Measurements from ENCODE around the gene GLO1. TPM values are rescaled to one million over a fixed set of nuclear protein-coding genes. Genes with fewer than 3 reads are reported as not detected.

The GLO1 gene
- total and polyA plus RNA-seq, 2 experiments from 2014 or later: 273 TPM

DNA sequence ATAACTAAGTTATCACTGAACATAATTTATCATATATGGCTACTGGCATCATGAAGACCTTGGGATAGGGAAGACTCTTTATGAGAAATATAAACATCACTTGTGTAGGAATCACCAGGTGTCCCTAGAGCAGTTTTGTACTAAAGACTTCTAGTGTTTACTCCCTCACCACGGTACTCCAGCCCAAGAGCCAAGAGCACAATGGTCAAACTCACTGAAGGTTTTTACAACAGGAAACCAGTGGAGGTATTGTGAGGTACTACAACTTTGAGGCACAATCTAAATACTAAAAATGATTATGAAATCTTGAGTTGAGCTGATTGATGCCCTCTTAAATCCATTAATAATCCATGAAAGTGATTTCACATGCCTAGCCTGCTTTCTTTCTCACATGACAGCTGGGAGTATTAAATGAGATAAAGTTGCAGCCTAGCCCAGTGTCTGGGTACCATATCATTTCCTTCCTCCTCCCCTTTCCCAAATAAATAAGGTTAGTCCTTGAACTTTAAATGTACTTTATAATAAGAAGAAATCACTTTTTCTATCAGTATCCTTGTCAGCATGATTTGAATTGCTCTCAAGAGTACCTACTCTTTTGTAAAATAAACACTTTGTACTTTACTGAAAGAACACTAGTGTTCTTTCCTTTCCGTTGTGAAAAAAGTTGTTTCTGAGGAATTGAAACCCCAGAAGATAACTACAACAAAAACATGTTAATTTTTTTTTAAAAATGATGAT is 26.5 kb downstream of the GLO1 start:
- peaks cover 40% of the 10 kb centered on the region for H3K36me3 Mint-ChIP-seq (ENCODE audit: low read depth)
- H3K9me3 Mint-ChIP-seq: no peaks in the 10 kb centered on the region
- TF ChIP-seq REST (IDR thresholded peaks at IDR 0.05; ENCODE audit: unreplicated experiment) (no peak), POLR2AphosphoS5 (IDR thresholded peaks at IDR 0.05; ENCODE audit: low read depth) (no peak), EZH2phosphoT487 (IDR thresholded peaks at IDR 0.05; ENCODE audit: unreplicated experiment) (no peak), ZNF114 (CRISPR knock-in tag; IDR thresholded peaks at IDR 0.05) (no peak), EZH2 (IDR thresholded peaks at IDR 0.05; ENCODE audit: low read depth, unreplicated experiment) (no peak), NANOG (IDR thresholded peaks at IDR 0.05; ENCODE audit: borderline replicate concordance) (no peak), CTCF (conservative IDR thresholded peaks at IDR 0.05; ENCODE audit: low read depth in 2 of 2) (no peak), CREB1 (CRISPR knock-in tag; IDR thresholded peaks at IDR 0.05; ENCODE audit: low read depth) (no peak), ZNF331 (CRISPR knock-in tag; IDR thresholded peaks at IDR 0.05; ENCODE audit: low read depth) (no peak), STAT1 (IDR thresholded peaks at IDR 0.05; ENCODE audit: unreplicated experiment) (no peak), ETS1 (IDR thresholded peaks at IDR 0.05) (no peak), JUNB (IDR thresholded peaks at IDR 0.05; ENCODE audit: unreplicated experiment) (no peak)
- TF ChIP-seq, protein P1, sequence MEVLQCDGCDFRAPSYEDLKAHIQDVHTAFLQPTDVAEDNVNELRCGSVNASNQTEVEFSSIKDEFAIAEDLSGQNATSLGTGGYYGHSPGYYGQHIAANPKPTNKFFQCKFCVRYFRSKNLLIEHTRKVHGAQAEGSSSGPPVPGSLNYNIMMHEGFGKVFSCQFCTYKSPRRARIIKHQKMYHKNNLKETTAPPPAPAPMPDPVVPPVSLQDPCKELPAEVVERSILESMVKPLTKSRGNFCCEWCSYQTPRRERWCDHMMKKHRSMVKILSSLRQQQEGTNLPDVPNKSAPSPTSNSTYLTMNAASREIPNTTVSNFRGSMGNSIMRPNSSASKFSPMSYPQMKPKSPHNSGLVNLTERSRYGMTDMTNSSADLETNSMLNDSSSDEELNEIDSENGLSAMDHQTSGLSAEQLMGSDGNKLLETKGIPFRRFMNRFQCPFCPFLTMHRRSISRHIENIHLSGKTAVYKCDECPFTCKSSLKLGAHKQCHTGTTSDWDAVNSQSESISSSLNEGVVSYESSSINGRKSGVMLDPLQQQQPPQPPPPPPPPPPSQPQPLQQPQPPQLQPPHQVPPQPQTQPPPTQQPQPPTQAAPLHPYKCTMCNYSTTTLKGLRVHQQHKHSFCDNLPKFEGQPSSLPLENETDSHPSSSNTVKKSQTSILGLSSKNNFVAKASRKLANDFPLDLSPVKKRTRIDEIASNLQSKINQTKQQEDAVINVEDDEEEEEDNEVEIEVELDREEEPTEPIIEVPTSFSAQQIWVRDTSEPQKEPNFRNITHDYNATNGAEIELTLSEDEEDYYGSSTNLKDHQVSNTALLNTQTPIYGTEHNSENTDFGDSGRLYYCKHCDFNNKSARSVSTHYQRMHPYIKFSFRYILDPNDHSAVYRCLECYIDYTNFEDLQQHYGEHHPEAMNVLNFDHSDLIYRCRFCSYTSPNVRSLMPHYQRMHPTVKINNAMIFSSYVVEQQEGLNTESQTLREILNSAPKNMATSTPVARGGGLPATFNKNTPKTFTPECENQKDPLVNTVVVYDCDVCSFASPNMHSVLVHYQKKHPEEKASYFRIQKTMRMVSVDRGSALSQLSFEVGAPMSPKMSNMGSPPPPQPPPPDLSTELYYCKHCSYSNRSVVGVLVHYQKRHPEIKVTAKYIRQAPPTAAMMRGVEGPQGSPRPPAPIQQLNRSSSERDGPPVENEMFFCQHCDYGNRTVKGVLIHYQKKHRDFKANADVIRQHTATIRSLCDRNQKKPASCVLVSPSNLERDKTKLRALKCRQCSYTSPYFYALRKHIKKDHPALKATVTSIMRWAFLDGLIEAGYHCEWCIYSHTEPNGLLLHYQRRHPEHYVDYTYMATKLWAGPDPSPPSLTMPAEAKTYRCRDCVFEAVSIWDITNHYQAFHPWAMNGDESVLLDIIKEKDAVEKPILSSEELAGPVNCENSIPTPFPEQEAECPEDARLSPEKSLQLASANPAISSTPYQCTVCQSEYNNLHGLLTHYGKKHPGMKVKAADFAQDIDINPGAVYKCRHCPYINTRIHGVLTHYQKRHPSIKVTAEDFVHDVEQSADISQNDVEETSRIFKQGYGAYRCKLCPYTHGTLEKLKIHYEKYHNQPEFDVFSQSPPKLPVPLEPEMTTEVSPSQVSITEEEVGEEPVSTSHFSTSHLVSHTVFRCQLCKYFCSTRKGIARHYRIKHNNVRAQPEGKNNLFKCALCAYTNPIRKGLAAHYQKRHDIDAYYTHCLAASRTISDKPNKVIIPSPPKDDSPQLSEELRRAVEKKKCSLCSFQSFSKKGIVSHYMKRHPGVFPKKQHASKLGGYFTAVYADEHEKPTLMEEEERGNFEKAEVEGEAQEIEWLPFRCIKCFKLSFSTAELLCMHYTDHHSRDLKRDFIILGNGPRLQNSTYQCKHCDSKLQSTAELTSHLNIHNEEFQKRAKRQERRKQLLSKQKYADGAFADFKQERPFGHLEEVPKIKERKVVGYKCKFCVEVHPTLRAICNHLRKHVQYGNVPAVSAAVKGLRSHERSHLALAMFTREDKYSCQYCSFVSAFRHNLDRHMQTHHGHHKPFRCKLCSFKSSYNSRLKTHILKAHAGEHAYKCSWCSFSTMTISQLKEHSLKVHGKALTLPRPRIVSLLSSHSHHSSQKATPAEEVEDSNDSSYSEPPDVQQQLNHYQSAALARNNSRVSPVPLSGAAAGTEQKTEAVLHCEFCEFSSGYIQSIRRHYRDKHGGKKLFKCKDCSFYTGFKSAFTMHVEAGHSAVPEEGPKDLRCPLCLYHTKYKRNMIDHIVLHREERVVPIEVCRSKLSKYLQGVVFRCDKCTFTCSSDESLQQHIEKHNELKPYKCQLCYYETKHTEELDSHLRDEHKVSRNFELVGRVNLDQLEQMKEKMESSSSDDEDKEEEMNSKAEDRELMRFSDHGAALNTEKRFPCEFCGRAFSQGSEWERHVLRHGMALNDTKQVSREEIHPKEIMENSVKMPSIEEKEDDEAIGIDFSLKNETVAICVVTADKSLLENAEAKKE (CRISPR knock-in tag; IDR thresholded peaks at IDR 0.05): no peak
- ATAC-seq: no peak
- no peaks in the 10 kb centered on the region for H3K27me3 ChIP-seq (ENCODE audit: insufficient read depth)
- H3K36me3 ChIP-seq (ENCODE audit: insufficient read depth): peaks cover 10% of the 10 kb centered on the region
- H3K27ac Mint-ChIP-seq: no peak overlapping the region
- no peaks in the 10 kb centered on the region for H3K79me2 ChIP-seq (replicated peaks; ENCODE audit: insufficient read depth)
- H3K27ac ChIP-seq (ENCODE audit: low read depth): no peak overlapping the region
- peaks cover 28% of the 10 kb centered on the region; the same call in 1 of the 2 replicates for H4K20me1 ChIP-seq (replicated peaks; ENCODE audit: insufficient read depth)
- no peaks in the 10 kb centered on the region; the same call in 1 of the 2 replicates for H3F3A ChIP-seq (replicated peaks; ENCODE audit: low read depth)
- no peaks in the 10 kb centered on the region; the same call in 2 of the 3 replicates for H3K4me1 Mint-ChIP-seq
- H3K4me3 ChIP-seq: no peak overlapping the region
- H3K9me2 ChIP-seq (ENCODE audit: insufficient read depth): no peaks in the 10 kb centered on the region
- no peak overlapping the region for H3K4me2 ChIP-seq
- no peak overlapping the region for H2AFZ ChIP-seq
- no peaks in the 10 kb centered on the region for H3K27me3 Mint-ChIP-seq (ENCODE audit: insufficient read depth, low read depth, poor library complexity)
- no peak overlapping the region for H3K4me3 Mint-ChIP-seq
- no peaks in the 10 kb centered on the region for H3K4me1 ChIP-seq (ENCODE audit: insufficient read depth)
- no peak for DNase-seq (ENCODE audit: low spot score)

Measured in GM23338 (cell line).